DND-41 (cell line): ENCODE results near the gene CARMIL1.

Source experiments
- CTCF ChIP-seq: IDR thresholded peaks from 2 replicates; pipeline ENCODE4 v1.5.1; 2012; ENCODE audit warnings: borderline replicate concordance, low read length, moderate library complexity, mild to moderate bottlenecking; ENCODE audit not compliant: poor library complexity, severe bottlenecking; ENCODE audit errors: extremely low read depth
- EZH2 ChIP-seq: IDR thresholded peaks from 3 replicates; pipeline ENCODE4 v1.6.1; 2012; ENCODE audit warnings: borderline replicate concordance, low read depth, mild to moderate bottlenecking, moderate library complexity, low read length, inconsistent platforms; ENCODE audit not compliant: severe bottlenecking

GRCh38 chr6:25497383-25498040, 218.3 kb downstream of the CARMIL1 start:
- no peak for TF ChIP-seq CTCF
- TF ChIP-seq EZH2 = no peak
